Loucy (cell line): ENCODE results near the gene LRRC75B.

Experiments used
- EZH2phosphoT487 ChIP-seq: fragments of 200-600 bp; IDR thresholded peaks from 2 replicates; pipeline ENCODE4 v1.6.1; 2018; ENCODE audit warnings: antibody characterized with exemption, mild to moderate bottlenecking, moderate library complexity, borderline replicate concordance
- TF ChIP-seq, protein P1 (sequence below): fragments of 200-600 bp; sonication (generic); conservative IDR thresholded peaks from 2 replicates; pipeline ENCODE4 v1.5.1; 2014; ENCODE audit warnings: mild to moderate bottlenecking, antibody characterized with exemption, low read length

DNA sequence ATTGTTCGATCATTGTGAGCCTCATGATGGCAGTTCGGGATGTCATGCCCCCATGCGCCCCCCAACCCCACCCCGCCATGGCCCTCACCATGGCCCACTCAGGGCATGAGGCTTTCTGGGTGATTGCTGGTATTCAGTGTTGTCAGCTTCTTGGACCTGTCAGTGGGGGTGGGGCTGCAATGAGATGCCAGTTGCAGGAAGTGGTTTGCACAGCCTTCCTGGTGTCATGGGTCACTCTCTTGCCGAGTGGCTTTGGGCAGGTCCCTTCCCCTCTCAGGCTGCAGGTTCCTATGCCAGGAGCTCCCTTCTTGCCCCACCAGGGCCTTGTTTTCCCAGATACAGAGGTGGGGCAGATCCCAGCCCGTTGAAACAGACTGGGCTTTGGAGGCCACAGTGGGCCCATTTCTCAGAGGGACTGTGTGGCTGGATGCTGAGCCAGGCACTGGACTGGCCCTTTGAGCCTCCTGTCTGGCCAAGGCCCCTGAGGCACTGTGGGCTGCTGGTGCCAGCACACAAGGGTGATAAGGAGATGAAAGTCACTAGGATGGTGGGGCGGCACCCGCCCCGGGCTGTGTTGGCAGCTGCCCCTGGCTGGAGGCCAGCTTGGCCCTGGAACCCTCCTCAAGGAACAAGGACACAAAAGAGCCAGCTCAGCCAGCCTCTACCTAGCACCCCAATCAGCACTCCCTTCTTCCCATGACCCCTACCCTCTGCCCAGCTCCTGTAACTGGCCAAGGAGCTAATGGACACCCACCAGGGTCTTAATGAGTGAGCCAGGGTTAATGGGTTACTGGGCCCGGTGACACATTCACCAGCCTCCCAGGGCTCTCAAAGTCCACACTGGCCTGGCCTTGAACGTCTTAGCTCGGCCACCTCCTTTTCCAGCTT lies 8.6 kb upstream of the LRRC75B start:
- TF ChIP-seq, protein P1, sequence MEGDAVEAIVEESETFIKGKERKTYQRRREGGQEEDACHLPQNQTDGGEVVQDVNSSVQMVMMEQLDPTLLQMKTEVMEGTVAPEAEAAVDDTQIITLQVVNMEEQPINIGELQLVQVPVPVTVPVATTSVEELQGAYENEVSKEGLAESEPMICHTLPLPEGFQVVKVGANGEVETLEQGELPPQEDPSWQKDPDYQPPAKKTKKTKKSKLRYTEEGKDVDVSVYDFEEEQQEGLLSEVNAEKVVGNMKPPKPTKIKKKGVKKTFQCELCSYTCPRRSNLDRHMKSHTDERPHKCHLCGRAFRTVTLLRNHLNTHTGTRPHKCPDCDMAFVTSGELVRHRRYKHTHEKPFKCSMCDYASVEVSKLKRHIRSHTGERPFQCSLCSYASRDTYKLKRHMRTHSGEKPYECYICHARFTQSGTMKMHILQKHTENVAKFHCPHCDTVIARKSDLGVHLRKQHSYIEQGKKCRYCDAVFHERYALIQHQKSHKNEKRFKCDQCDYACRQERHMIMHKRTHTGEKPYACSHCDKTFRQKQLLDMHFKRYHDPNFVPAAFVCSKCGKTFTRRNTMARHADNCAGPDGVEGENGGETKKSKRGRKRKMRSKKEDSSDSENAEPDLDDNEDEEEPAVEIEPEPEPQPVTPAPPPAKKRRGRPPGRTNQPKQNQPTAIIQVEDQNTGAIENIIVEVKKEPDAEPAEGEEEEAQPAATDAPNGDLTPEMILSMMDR = no peak
- no peak for TF ChIP-seq EZH2phosphoT487
